Fibroblast of the aortic adventitia (primary cell): ENCODE results near the gene ACTL7A. TPM values are rescaled to one million over a fixed set of nuclear protein-coding genes. Genes with fewer than 3 reads are reported as not detected.
"Not testable (repeated sequence)": the region's sequence is repeated elsewhere in the genome, so short reads cannot be mapped to it uniquely, and the experiment has no call there.

ENCODE experiments used
- DNase-seq: peaks from one replicate; pipeline ENCODE4 v3.0.0-alpha.2; 2010; ENCODE audit warnings: low read depth
- H3K4me3 ChIP-seq: 2 replicates; pipeline ENCODE4 v1.5.1; 2011; ENCODE audit warnings: low read depth, mild to moderate bottlenecking, control low read depth, low read length, moderate library complexity
- CTCF ChIP-seq: IDR thresholded peaks from 2 replicates; pipeline ENCODE4 v1.5.1; 2011; ENCODE audit warnings: mild to moderate bottlenecking, low read length, control low read depth, inconsistent platforms; ENCODE audit not compliant: insufficient read depth
- total RNA-seq: library from RNA; depleted of rRNA; stranded (reverse); fragments of >200 nt; gene quantifications from 2 replicates; pipeline ENCODE4 v1.2.3, GENCODE V29; 2012; ENCODE audit warnings: low replicate concordance

ACTL7A gene
- total RNA-seq, 1 donor: not detected

GRCh38 chr9:108884701-108885100, 22.6 kb downstream of the ACTL7A start:
- TF ChIP-seq CTCF: no peak
- no peak for DNase-seq
- H3K4me3 ChIP-seq: no peak overlapping the region

GRCh38 chr9:108885643-108886348, 23.7 kb downstream of the ACTL7A start:
- no peak overlapping the region for H3K4me3 ChIP-seq
- TF ChIP-seq CTCF: no peak
- DNase-seq: peak; percentile 78

- H3K4me3 ChIP-seq: not testable (repeated sequence)
- DNase-seq: peak; percentile 6
Measured at GRCh38 chr9:108886594-108887271, 24.7 kb downstream of the ACTL7A start.

GRCh38 chr9:108889649-108890067, 27.6 kb downstream of the ACTL7A start:
- TF ChIP-seq CTCF: peak; percentile 11
- no peak overlapping the region for H3K4me3 ChIP-seq
- peak; percentile 30 for DNase-seq

- no peak overlapping the region for H3K4me3 ChIP-seq
- no peak for TF ChIP-seq CTCF
- no peak for DNase-seq
Measured at GRCh38 chr9:108894225-108894997, 32.3 kb downstream of the ACTL7A start.

- no peak overlapping the region for H3K4me3 ChIP-seq
- DNase-seq: no peak
- TF ChIP-seq CTCF: no peak
Measured at GRCh38 chr9:108897324-108898096, 35.4 kb downstream of the ACTL7A start.

- DNase-seq, H3K4me3 ChIP-seq: not testable (repeated sequence)
Measured at GRCh38 chr9:108899023-108899695, 37.1 kb downstream of the ACTL7A start.
